ENCODE data around the gene SCAANT1.

The SCAANT1 gene

GRCh38 chr3:63870615-63871005 is 41.6 kb downstream of the SCAANT1 start:
- POLR2A ChIA-PET = no interaction called here
- no peak for DNase-seq (ENCODE audit: extremely low spot score)
- CTCF ChIA-PET = interaction anchor here (1.6 to 2.6 kb wide), 5 partner anchors 11 to 68 kb away, joined by 3 to 11 read pairs (median 8); partner anchors contain the start of gene SCAANT1
- TF ChIP-seq CTCF (IDR thresholded peaks at IDR 0.05; ENCODE audit: control extremely low read depth, extremely low read depth, low read depth, missing control alignments) = no peak

- no peak for DNase-seq (ENCODE audit: extremely low spot score)
- POLR2A ChIA-PET = no interaction called here
- CTCF ChIA-PET = interaction anchor here (1.2 to 2.6 kb wide), 7 partner anchors 8 to 92 kb away, joined by 3 to 11 read pairs (median 5); partner anchors contain the start of gene SCAANT1
Observed at GRCh38 chr3:63869940-63870614, 42.1 kb downstream of the SCAANT1 start.

GRCh38 chr3:63867225-63867624 is 45.0 kb downstream of the SCAANT1 start:
- DNase-seq (ENCODE audit: extremely low spot score) = no peak
- no peak for TF ChIP-seq CTCF (IDR thresholded peaks at IDR 0.05; ENCODE audit: control extremely low read depth, extremely low read depth, low read depth, missing control alignments)
- POLR2A ChIA-PET = no interaction called here
- CTCF ChIA-PET = interaction anchor here (1.3 kb wide), 1 partner anchor 56 kb away, joined by 3 read pairs; no protein-coding TSS in a partner anchor

More at GRCh38 chr3:63869940-63870614, 42.1 kb downstream of the SCAANT1 start:
- TF ChIP-seq CTCF (IDR thresholded peaks at IDR 0.05; ENCODE audit: control extremely low read depth, extremely low read depth, low read depth, missing control alignments) = no peak

GRCh38 chr3:63864965-63865327 is 47.2 kb downstream of the SCAANT1 start:
- CTCF ChIA-PET = no interaction called here
- POLR2A ChIA-PET = no interaction called here
- no peak for DNase-seq (ENCODE audit: extremely low spot score)
- TF ChIP-seq CTCF (IDR thresholded peaks at IDR 0.05; ENCODE audit: control extremely low read depth, extremely low read depth, low read depth, missing control alignments) = no peak

- ChIA-PET CTCF (interaction anchor here (1.3 kb wide), 1 partner anchor 9 kb away, joined by 4 read pairs; no protein-coding TSS in a partner anchor), POLR2A (no interaction called here)
- DNase-seq (ENCODE audit: extremely low spot score) = peak; percentile 67
- no peak for TF ChIP-seq CTCF (IDR thresholded peaks at IDR 0.05; ENCODE audit: control extremely low read depth, extremely low read depth, low read depth, missing control alignments)
Observed at GRCh38 chr3:63864008-63864964, 47.9 kb downstream of the SCAANT1 start.

GRCh38 chr3:63863150-63864007 is 48.8 kb downstream of the SCAANT1 start, which contains the start of the genes ATXN7 and THOC7:
Gene ATXN7, plus strand, starts transcription at chr3:63863867. Its CDS starts 48,732 bp downstream, at chr3:63912599.
Gene THOC7, minus strand, starts transcription at chr3:63863805. Its CDS starts 15 bp downstream, at chr3:63863790.
- peak; percentile 83 for DNase-seq (ENCODE audit: extremely low spot score)
- ChIA-PET POLR2A (no interaction called here), CTCF (interaction anchor here (1.3 kb wide), 1 partner anchor 10 kb away, joined by 4 read pairs; no protein-coding TSS in a partner anchor)
- TF ChIP-seq CTCF (IDR thresholded peaks at IDR 0.05; ENCODE audit: control extremely low read depth, extremely low read depth, low read depth, missing control alignments) = no peak
